Glomerular visceral epithelial cell (primary cell): ENCODE results near the gene CRABP1.

Experiments
- DNase-seq: peaks from one replicate; pipeline ENCODE4 v3.0.0-alpha.2; 2016; ENCODE audit errors: extremely low spot score

CRABP1 gene

GRCh38 chr15:78317145-78317836 is 22.9 kb upstream of the CRABP1 start:
- peak; percentile 20 for DNase-seq

- DNase-seq: no peak
Observed at GRCh38 chr15:78319588-78319987, 20.6 kb upstream of the CRABP1 start.

- no peak for DNase-seq
Observed at GRCh38 chr15:78320183-78320582, 20.0 kb upstream of the CRABP1 start.

- no peak for DNase-seq
Observed at GRCh38 chr15:78321041-78321570, 19.0 kb upstream of the CRABP1 start.

- DNase-seq: no peak
Observed at GRCh38 chr15:78321786-78322185, 18.4 kb upstream of the CRABP1 start.

GRCh38 chr15:78322243-78322642 is 17.9 kb upstream of the CRABP1 start:
- DNase-seq: peak; percentile 15

- no peak for DNase-seq
Observed at GRCh38 chr15:78322724-78323521, 17.2 kb upstream of the CRABP1 start.

- DNase-seq: no peak
Observed at GRCh38 chr15:78323693-78324092, 16.5 kb upstream of the CRABP1 start.

GRCh38 chr15:78324144-78324543 is 16.0 kb upstream of the CRABP1 start:
- DNase-seq: no peak

- DNase-seq: peak; percentile 25
Observed at GRCh38 chr15:78325092-78325843, 14.9 kb upstream of the CRABP1 start.

GRCh38 chr15:78327466-78327865 is 12.7 kb upstream of the CRABP1 start:
- DNase-seq: no peak

- DNase-seq: no peak
Observed at GRCh38 chr15:78329625-78330024, 10.5 kb upstream of the CRABP1 start.

GRCh38 chr15:78334845-78335244 is 5.3 kb upstream of the CRABP1 start:
- DNase-seq: no peak

GRCh38 chr15:78335985-78336384 is 4.2 kb upstream of the CRABP1 start:
- no peak for DNase-seq

GRCh38 chr15:78338781-78339180 is 1.4 kb upstream of the CRABP1 start:
- no peak for DNase-seq

GRCh38 chr15:78339559-78339958 is 594 bp upstream of the CRABP1 start:
- DNase-seq: no peak

- DNase-seq: no peak
Observed at GRCh38 chr15:78341057-78341987, 1.2 kb downstream of the CRABP1 start.

GRCh38 chr15:78342021-78342420 is 1.9 kb downstream of the CRABP1 start:
- DNase-seq: no peak

GRCh38 chr15:78343276-78344060 is 3.3 kb downstream of the CRABP1 start:
- DNase-seq: no peak

GRCh38 chr15:78345396-78346125 is 5.4 kb downstream of the CRABP1 start:
- DNase-seq: no peak
